Keratinocyte (primary cell): Measurements from ENCODE around the gene PRDM1. TPM values are rescaled to one million over a fixed set of nuclear protein-coding genes. Genes with fewer than 3 reads are reported as not detected.

Source experiments
- DNase-seq: peaks from one replicate; pipeline ENCODE4 v3.0.0-alpha.2; 2011; ENCODE audit warnings: low read depth, missing footprints, low spot score
- FAIRE-seq: peaks from 2 replicates; lab custom pipeline; 2011; peaks lifted over from hg19 to GRCh38; lab: Jason Lieb, UNC
- H2AFZ ChIP-seq: 2 replicates; pipeline ENCODE4 v1.6.0; 2012; ENCODE audit warnings: low read length, control low read depth, inconsistent platforms; ENCODE audit not compliant: control insufficient read depth
- H3K27ac ChIP-seq: 2 replicates; pipeline ENCODE4 v1.5.1; 2011; ENCODE audit warnings: low read length; ENCODE audit not compliant: control insufficient read depth, insufficient read depth
- H3K27me3 ChIP-seq: 3 replicates; pipeline ENCODE4 v1.6.0; 2011; ENCODE audit warnings: low read length; ENCODE audit not compliant: control insufficient read depth, insufficient read depth; ENCODE audit errors: extremely low read depth
- H3K36me3 ChIP-seq, 2 experiments: 2 replicates in 1 of 2; 3 replicates in 1 of 2; pipeline ENCODE4 v1.5.1; 2011; ENCODE audit warnings: low read length in 2 of 2, mild to moderate bottlenecking in 1 of 2; ENCODE audit not compliant: control insufficient read depth in 2 of 2, insufficient read depth in 2 of 2; ENCODE audit errors: extremely low read depth in 1 of 2
- H3K4me1 ChIP-seq: 3 replicates; pipeline ENCODE4 v1.5.1; 2011; ENCODE audit warnings: low read length; ENCODE audit not compliant: control insufficient read depth, insufficient read depth; ENCODE audit errors: extremely low read depth
- H3K4me2 ChIP-seq: 3 replicates; pipeline ENCODE4 v1.6.0; 2011; ENCODE audit warnings: low read depth, low read length; ENCODE audit not compliant: control insufficient read depth, insufficient read depth; ENCODE audit errors: extremely low read depth
- H3K4me3 ChIP-seq, 3 experiments: fragments of 200-600 bp in 1 of 3; sonication (generic) in 1 of 3; 2 replicates in 2 of 3; 3 replicates in 1 of 3; pipeline ENCODE4 v1.5.1; 2011 to 2016; ENCODE audit warnings: low read length in 3 of 3, mild to moderate bottlenecking in 3 of 3, control low read depth in 2 of 3, inconsistent platforms in 1 of 3, low read depth in 1 of 3, mixed read lengths in 1 of 3, mixed run types in 1 of 3, moderate library complexity in 1 of 3; ENCODE audit not compliant: control insufficient read depth in 2 of 3, insufficient read depth in 2 of 3; ENCODE audit errors: extremely low read depth in 1 of 3
- H3K79me2 ChIP-seq: 2 replicates; pipeline ENCODE4 v1.6.0; 2012; ENCODE audit warnings: low read length; ENCODE audit not compliant: control insufficient read depth, insufficient read depth
- H3K9ac ChIP-seq: 3 replicates; pipeline ENCODE4 v1.6.0; 2011; ENCODE audit warnings: low read length; ENCODE audit not compliant: control insufficient read depth, insufficient read depth; ENCODE audit errors: extremely low read depth
- H3K9me1 ChIP-seq: 3 replicates; pipeline ENCODE4 v1.6.0; 2011; ENCODE audit warnings: low read length; ENCODE audit not compliant: control insufficient read depth, insufficient read depth; ENCODE audit errors: extremely low read depth
- H3K9me3 ChIP-seq: 2 replicates; pipeline ENCODE4 v1.5.1; 2012; ENCODE audit warnings: low read depth, low read length; ENCODE audit not compliant: control insufficient read depth
- H4K20me1 ChIP-seq: 3 replicates; pipeline ENCODE4 v1.6.0; 2011; ENCODE audit warnings: low read length; ENCODE audit not compliant: control insufficient read depth, insufficient read depth; ENCODE audit errors: extremely low read depth
- EZH2 ChIP-seq: IDR thresholded peaks from one replicate; pipeline ENCODE4 v1.6.1; 2012; ENCODE audit warnings: inconsistent platforms, mild to moderate bottlenecking, low read length, moderate library complexity
- dilution Hi-C: fragments of 300-500 bp; cut with MboI; formaldehyde crosslinking; loops from one replicate; pipeline ENCODE4 v1.7.0; 2020; ENCODE audit warnings: low sequenced_read_pairs; ENCODE audit not compliant: extremely low pct_ligation_motif_present
- polyA plus RNA-seq, 5 experiments: library from polyadenylated mRNA; depleted of rRNA in 3 of 5; stranded (reverse) in 3 of 5; stranded (forward) in 1 of 5; unstranded in 1 of 5; fragments of >200 nt; gene quantifications; 1 replicate in 1 of 5; 2 replicates in 3 of 5; 3 replicates in 1 of 5; pipeline versions ENCODE4 v1.2.1 to v1.2.3, GENCODE V29; 2011 to 2012; ENCODE audit warnings: missing spikeins in 2 of 5, low read depth in 1 of 5, low replicate concordance in 1 of 5
- TF ChIP-seq, protein P1 (sequence below), 3 experiments: IDR thresholded peaks in 1 of 3; conservative IDR thresholded peaks in 1 of 3; optimal IDR thresholded peaks in 1 of 3; 2 replicates in 2 of 3; 3 replicates in 1 of 3; pipeline versions ENCODE3 to v1.5.1; 2011; ENCODE audit warnings: low read length in 3 of 3, mild to moderate bottlenecking in 3 of 3, moderate library complexity in 2 of 3, control low read depth in 1 of 3, inconsistent platforms in 1 of 3; ENCODE audit not compliant: insufficient read depth in 2 of 3; ENCODE audit errors: extremely low read depth in 1 of 3

Gene PRDM1
- polyA plus RNA-seq, 1 donor (not counting 4 experiments of a cell fraction or from before 2014, with no cell fraction given): 6.7 TPM

- Histone ChIP-seq H3K9ac (peak overlapping the region; percentile 84), H3K27ac (peak overlapping the region; percentile 81), H3K9me3 (no peaks in the 10 kb centered on the region), H3K27me3 (no peaks in the 10 kb centered on the region), H3K36me3 (peaks cover 2 to 7% of the 10 kb centered on the region in 2 experiments), H2AFZ (peak overlapping the region; percentile 66), H4K20me1 (no peaks in the 10 kb centered on the region), H3K4me3 (peak overlapping the region; percentile 45 to 70 (median 57)), H3K4me2 (peak overlapping the region; percentile 96), H3K4me1 (peaks cover 42% of the 10 kb centered on the region), H3K79me2 (peaks cover 4% of the 10 kb centered on the region), H3K9me1 (no peaks in the 10 kb centered on the region)
- dilution Hi-C loops: no loop called here
- DNase-seq (peak; percentile 66), FAIRE-seq (peak; percentile 92)
- TF ChIP-seq EZH2: no peak
- TF ChIP-seq, protein P1, sequence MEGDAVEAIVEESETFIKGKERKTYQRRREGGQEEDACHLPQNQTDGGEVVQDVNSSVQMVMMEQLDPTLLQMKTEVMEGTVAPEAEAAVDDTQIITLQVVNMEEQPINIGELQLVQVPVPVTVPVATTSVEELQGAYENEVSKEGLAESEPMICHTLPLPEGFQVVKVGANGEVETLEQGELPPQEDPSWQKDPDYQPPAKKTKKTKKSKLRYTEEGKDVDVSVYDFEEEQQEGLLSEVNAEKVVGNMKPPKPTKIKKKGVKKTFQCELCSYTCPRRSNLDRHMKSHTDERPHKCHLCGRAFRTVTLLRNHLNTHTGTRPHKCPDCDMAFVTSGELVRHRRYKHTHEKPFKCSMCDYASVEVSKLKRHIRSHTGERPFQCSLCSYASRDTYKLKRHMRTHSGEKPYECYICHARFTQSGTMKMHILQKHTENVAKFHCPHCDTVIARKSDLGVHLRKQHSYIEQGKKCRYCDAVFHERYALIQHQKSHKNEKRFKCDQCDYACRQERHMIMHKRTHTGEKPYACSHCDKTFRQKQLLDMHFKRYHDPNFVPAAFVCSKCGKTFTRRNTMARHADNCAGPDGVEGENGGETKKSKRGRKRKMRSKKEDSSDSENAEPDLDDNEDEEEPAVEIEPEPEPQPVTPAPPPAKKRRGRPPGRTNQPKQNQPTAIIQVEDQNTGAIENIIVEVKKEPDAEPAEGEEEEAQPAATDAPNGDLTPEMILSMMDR (optimal IDR thresholded peaks at IDR 0.05 in 1 of 3, IDR thresholded peaks at IDR 0.05 in 1 of 3, conservative IDR thresholded peaks at IDR 0.05 in 1 of 3; ENCODE audit: extremely low read depth in 1 of 3, insufficient read depth in 2 of 3, low read length in 3 of 3): no peak
These were observed 12.5 kb downstream of the PRDM1 start for GRCh38 chr6:106098383-106099234.

GRCh38 chr6:106099235-106099537, 13.1 kb downstream of the PRDM1 start:
- Histone ChIP-seq H4K20me1 (no peaks in the 10 kb centered on the region), H3K9me3 (no peaks in the 10 kb centered on the region), H3K4me1 (peaks cover 44% of the 10 kb centered on the region), H3K9ac (peak overlapping the region; percentile 84), H3K4me2 (peak overlapping the region; percentile 96), H3K79me2 (peaks cover 4% of the 10 kb centered on the region), H3K27ac (peak overlapping the region; percentile 81), H2AFZ (peak overlapping the region; percentile 11), H3K9me1 (no peaks in the 10 kb centered on the region), H3K27me3 (no peaks in the 10 kb centered on the region), H3K36me3 (peaks cover 2 to 7% of the 10 kb centered on the region in 2 experiments), H3K4me3 (peak overlapping the region; percentile 45 to 70 (median 57))
- no peak for DNase-seq
- dilution Hi-C loops: no loop called here
- FAIRE-seq: no peak
- TF ChIP-seq EZH2: no peak
- TF ChIP-seq, protein P1 (optimal IDR thresholded peaks at IDR 0.05 in 1 of 3, IDR thresholded peaks at IDR 0.05 in 1 of 3, conservative IDR thresholded peaks at IDR 0.05 in 1 of 3; ENCODE audit: extremely low read depth in 1 of 3, insufficient read depth in 2 of 3, low read length in 3 of 3): no peak
